Progenitor cell of endocrine pancreas (in vitro differentiated cells): ENCODE data around the gene PDIA5. TPM values are rescaled to one million over a fixed set of nuclear protein-coding genes. Genes with fewer than 3 reads are reported as not detected.

Source experiments
- DNase-seq: peaks from one replicate; pipeline ENCODE4 v3.0.0; 2021; ENCODE audit warnings: low spot score; ENCODE audit not compliant: unreplicated experiment
- H3K27ac Mint-ChIP-seq: 2 replicates; pipeline ENCODE4 v1.8.0; 2021; ENCODE audit warnings: mild to moderate bottlenecking, moderate library complexity, mixed read lengths
- H3K27me3 Mint-ChIP-seq: 2 replicates; pipeline ENCODE4 v1.8.0; 2021; ENCODE audit warnings: mixed read lengths
- H3K36me3 Mint-ChIP-seq: 2 replicates; pipeline ENCODE4 v1.8.0; 2022; ENCODE audit warnings: mixed read lengths; ENCODE audit not compliant: insufficient read depth
- H3K4me1 Mint-ChIP-seq: 2 replicates; pipeline ENCODE4 v1.8.0; 2021; ENCODE audit warnings: low read depth, mixed read lengths
- H3K4me3 Mint-ChIP-seq: 2 replicates; pipeline ENCODE4 v1.8.0; 2021; ENCODE audit warnings: low read depth, mild to moderate bottlenecking, moderate library complexity, mixed read lengths
- H3K9me3 Mint-ChIP-seq: 2 replicates; pipeline ENCODE4 v1.8.0; 2021; ENCODE audit warnings: low read depth, mixed read lengths
- CTCF ChIP-seq: fragments of 200-600 bp; sonication (generic); IDR thresholded peaks from one replicate; pipeline ENCODE4 v1.5.0; 2021; ENCODE audit warnings: antibody characterized with exemption, mild to moderate bottlenecking; ENCODE audit not compliant: unreplicated experiment
- microRNA-seq: library from miRNA; unstranded; fragments of <30 nt; microRNA quantifications from one replicate; pipeline ENCODE4 v1.1.0, GENCODE V29; 2020; ENCODE audit warnings: borderline number of aligned reads; ENCODE audit not compliant: unreplicated experiment
- total RNA-seq: library from RNA; stranded (reverse); gene quantifications from 2 replicates; pipeline ENCODE4 v1.2.1, GENCODE V29; 2021

The PDIA5 gene
- total RNA-seq, 1 donor from 2014 or later, result 22.2 TPM

- H3K27me3 Mint-ChIP-seq, result no peaks in the 10 kb centered on the region
- no peak for DNase-seq
- H3K9me3 Mint-ChIP-seq, result no peaks in the 10 kb centered on the region
- peaks cover 11% of the 10 kb centered on the region for H3K4me1 Mint-ChIP-seq
- TF ChIP-seq CTCF, result no peak
- H3K4me3 Mint-ChIP-seq, result no peak overlapping the region
- no peaks in the 10 kb centered on the region for H3K36me3 Mint-ChIP-seq
- H3K27ac Mint-ChIP-seq, result no peak overlapping the region
Observed at GRCh38 chr3:123198372-123198771, 131.5 kb downstream of the PDIA5 start.

GRCh38 chr3:123201223-123201556 lies 134.4 kb downstream of the PDIA5 start:
- DNase-seq, result no peak
- Mint-ChIP-seq H3K27me3 (no peaks in the 10 kb centered on the region), H3K27ac (peak overlapping the region; percentile 94), H3K9me3 (no peaks in the 10 kb centered on the region), H3K4me1 (peaks cover 7% of the 10 kb centered on the region), H3K4me3 (peak overlapping the region; percentile 77), H3K36me3 (no peaks in the 10 kb centered on the region)
- TF ChIP-seq CTCF, result no peak

- Mint-ChIP-seq H3K4me3 (peak within 1 kb of the TSS; percentile 77), H3K27me3 (no peaks in the 10 kb centered on the region), H3K9me3 (no peaks in the 10 kb centered on the region), H3K27ac (peak within 1 kb of the TSS; percentile 94), H3K36me3 (no peaks in the 10 kb centered on the region), H3K4me1 (peaks cover 7% of the 10 kb centered on the region)
- peak; percentile 94 for DNase-seq
- TF ChIP-seq CTCF, result no peak
Observed at GRCh38 chr3:123201557-123202427, 135.0 kb downstream of the PDIA5 start, which contains the start of gene SEC22A. TSS of gene SEC22A (plus strand) at chr3:123201943. CDS start at chr3:123209218, 7,275 bp downstream.

- H3K27ac Mint-ChIP-seq, result peak overlapping the region; percentile 91
- no peaks in the 10 kb centered on the region for H3K27me3 Mint-ChIP-seq
- no peaks in the 10 kb centered on the region for H3K36me3 Mint-ChIP-seq
- peak overlapping the region; percentile 77 for H3K4me3 Mint-ChIP-seq
- TF ChIP-seq CTCF, result no peak
- DNase-seq, result no peak
- H3K4me1 Mint-ChIP-seq, result peaks cover 7% of the 10 kb centered on the region
- H3K9me3 Mint-ChIP-seq, result no peaks in the 10 kb centered on the region
Observed at GRCh38 chr3:123202451-123202850, 135.6 kb downstream of the PDIA5 start.

Small RNA genes lying within 50 kb of the gene (microRNA-seq; reads per million reads assigned to microRNA genes)
- gene MIR7110, result 1.8 reads per million

Other genes with a start within 250 kb of the PDIA5 start
- 4.2 and 5.9 TPM in 2 replicates for gene SEMA5B, start 39.3 kb upstream of the PDIA5 start, total RNA-seq
- gene SEC22A, start 134.9 kb downstream of the PDIA5 start, total RNA-seq, result 13.9 and 14.0 TPM in 2 replicates